Measurements from ENCODE around the gene NPAS1.

Gene NPAS1

GRCh38 chr19:47094557-47095475 is 75.2 kb downstream of the NPAS1 start:
- no peak overlapping the region for H3K4me3 ChIP-seq (ENCODE audit: low read length)
- TF ChIP-seq, protein P1, sequence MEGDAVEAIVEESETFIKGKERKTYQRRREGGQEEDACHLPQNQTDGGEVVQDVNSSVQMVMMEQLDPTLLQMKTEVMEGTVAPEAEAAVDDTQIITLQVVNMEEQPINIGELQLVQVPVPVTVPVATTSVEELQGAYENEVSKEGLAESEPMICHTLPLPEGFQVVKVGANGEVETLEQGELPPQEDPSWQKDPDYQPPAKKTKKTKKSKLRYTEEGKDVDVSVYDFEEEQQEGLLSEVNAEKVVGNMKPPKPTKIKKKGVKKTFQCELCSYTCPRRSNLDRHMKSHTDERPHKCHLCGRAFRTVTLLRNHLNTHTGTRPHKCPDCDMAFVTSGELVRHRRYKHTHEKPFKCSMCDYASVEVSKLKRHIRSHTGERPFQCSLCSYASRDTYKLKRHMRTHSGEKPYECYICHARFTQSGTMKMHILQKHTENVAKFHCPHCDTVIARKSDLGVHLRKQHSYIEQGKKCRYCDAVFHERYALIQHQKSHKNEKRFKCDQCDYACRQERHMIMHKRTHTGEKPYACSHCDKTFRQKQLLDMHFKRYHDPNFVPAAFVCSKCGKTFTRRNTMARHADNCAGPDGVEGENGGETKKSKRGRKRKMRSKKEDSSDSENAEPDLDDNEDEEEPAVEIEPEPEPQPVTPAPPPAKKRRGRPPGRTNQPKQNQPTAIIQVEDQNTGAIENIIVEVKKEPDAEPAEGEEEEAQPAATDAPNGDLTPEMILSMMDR (conservative IDR thresholded peaks at IDR 0.05; ENCODE audit: low read depth, low read length) = no peak
- DNase-seq (ENCODE audit: low read depth) = no peak
